ENCODE data around the gene PMPCB.

GRCh38 chr7:103338864-103339263 lies 41.6 kb downstream of the PMPCB start:
- TF ChIP-seq CTCF (tag by site-specific recombination; IDR thresholded peaks at IDR 0.05) (no peak), MZF1 (tag by site-specific recombination; IDR thresholded peaks at IDR 0.05; ENCODE audit: borderline replicate concordance) (no peak), ZNF610 (tag by site-specific recombination; IDR thresholded peaks at IDR 0.05; ENCODE audit: borderline replicate concordance) (no peak), ZBTB44 (tag by site-specific recombination; IDR thresholded peaks at IDR 0.05) (no peak), ZNF677 (tag by site-specific recombination; IDR thresholded peaks at IDR 0.05) (no peak), ZNF174 (tag by site-specific recombination; IDR thresholded peaks at IDR 0.05) (no peak), ZIC2 (tag by site-specific recombination; IDR thresholded peaks at IDR 0.05) (no peak), BCL6B (tag by site-specific recombination; IDR thresholded peaks at IDR 0.05) (no peak), ZNF274 (IDR thresholded peaks at IDR 0.05; ENCODE audit: low read length) (no peak), ZNF274 (tag by site-specific recombination; IDR thresholded peaks at IDR 0.05; ENCODE audit: borderline replicate concordance) (no peak), ZNF423 (tag by site-specific recombination; IDR thresholded peaks at IDR 0.05) (no peak), ZBTB11 (tag by site-specific recombination; conservative IDR thresholded peaks at IDR 0.05; ENCODE audit: low read depth) (no peak), ZNF777 (tag by site-specific recombination; IDR thresholded peaks at IDR 0.05; ENCODE audit: borderline replicate concordance) (no peak)

Data from HEK293 (cell line).